GM18909 (cell line): Measurements from ENCODE around the gene MAP6.

ENCODE experiments used
- ATAC-seq: cut with Tn5 transposase; IDR thresholded peaks from one replicate; pipeline ENCODE4 v1.9.1; 2021; ENCODE audit warnings: mild to moderate bottlenecking; ENCODE audit not compliant: unreplicated experiment, poor library complexity

The MAP6 gene

GRCh38 chr11:75667831-75668450 lies 897 bp downstream of the MAP6 start:
- ATAC-seq = no peak

- no peak for ATAC-seq
Observed at GRCh38 chr11:75667255-75667830, 1.5 kb downstream of the MAP6 start.

GRCh38 chr11:75665990-75666389 lies 2.8 kb downstream of the MAP6 start:
- no peak for ATAC-seq

GRCh38 chr11:75665126-75665525 lies 3.7 kb downstream of the MAP6 start:
- ATAC-seq = no peak

- no peak for ATAC-seq
Observed at GRCh38 chr11:75664389-75664788, 4.4 kb downstream of the MAP6 start.

GRCh38 chr11:75663808-75664207 lies 5.0 kb downstream of the MAP6 start:
- ATAC-seq = no peak

- ATAC-seq = no peak
Observed at GRCh38 chr11:75659836-75660235, 9.0 kb downstream of the MAP6 start.

- no peak for ATAC-seq
Observed at GRCh38 chr11:75656044-75656727, 12.7 kb downstream of the MAP6 start.

GRCh38 chr11:75655605-75656004 lies 13.2 kb downstream of the MAP6 start:
- no peak for ATAC-seq

GRCh38 chr11:75654314-75654713 lies 14.5 kb downstream of the MAP6 start:
- peak; percentile 72 for ATAC-seq

GRCh38 chr11:75653532-75653931 lies 15.3 kb downstream of the MAP6 start:
- ATAC-seq = no peak

- no peak for ATAC-seq
Observed at GRCh38 chr11:75652936-75653335, 15.9 kb downstream of the MAP6 start.

GRCh38 chr11:75651218-75651617 lies 17.6 kb downstream of the MAP6 start:
- no peak for ATAC-seq

GRCh38 chr11:75650167-75650723 lies 18.6 kb downstream of the MAP6 start:
- ATAC-seq = no peak

- no peak for ATAC-seq
Observed at GRCh38 chr11:75644946-75645345, 23.9 kb downstream of the MAP6 start.

- no peak for ATAC-seq
Observed at GRCh38 chr11:75644370-75644769, 24.5 kb downstream of the MAP6 start.

GRCh38 chr11:75642402-75643113 lies 26.3 kb downstream of the MAP6 start:
- no peak for ATAC-seq

GRCh38 chr11:75639762-75640181 lies 29.1 kb downstream of the MAP6 start:
- no peak for ATAC-seq

- ATAC-seq = no peak
Observed at GRCh38 chr11:75637998-75638397, 30.8 kb downstream of the MAP6 start.

GRCh38 chr11:75635066-75635862 lies 33.6 kb downstream of the MAP6 start:
- no peak for ATAC-seq
